Hepatic stellate cell (primary cell): Measurements from ENCODE around the gene TROAP.
"Not testable (repeated sequence)": the region's sequence is repeated elsewhere in the genome, so short reads cannot be mapped to it uniquely, and the experiment has no call there.

Source experiments
- DNase-seq: peaks from one replicate; pipeline ENCODE4 v3.0.0; 2011; ENCODE audit warnings: low spot score

TROAP gene

GRCh38 chr12:49368240-49368600 is 45.2 kb downstream of the TROAP start:
- no peak for DNase-seq

- DNase-seq, result peak; percentile 68
Observed at GRCh38 chr12:49369411-49370145, 46.5 kb downstream of the TROAP start.

- no peak for DNase-seq
Observed at GRCh38 chr12:49370539-49370938, 47.5 kb downstream of the TROAP start.

- no peak for DNase-seq
Observed at GRCh38 chr12:49375406-49375805, 52.4 kb downstream of the TROAP start.

GRCh38 chr12:49377386-49377785 is 54.3 kb downstream of the TROAP start:
- DNase-seq, result no peak

GRCh38 chr12:49380184-49380583 is 57.1 kb downstream of the TROAP start:
- DNase-seq, result not testable (repeated sequence)
